Kidney epithelial cell (primary cell): ENCODE results near the gene KCTD16. TPM values are rescaled to one million over a fixed set of nuclear protein-coding genes. Genes with fewer than 3 reads are reported as not detected.

Experiments
- DNase-seq: peaks from one replicate; pipeline ENCODE4 v3.0.0-alpha.2; 2010; ENCODE audit warnings: low read depth
- H3K27me3 ChIP-seq: 2 replicates; pipeline ENCODE4 v1.6.0; 2011; ENCODE audit warnings: low read length; ENCODE audit not compliant: control insufficient read depth, insufficient read depth
- H3K36me3 ChIP-seq: 2 replicates; pipeline ENCODE4 v1.5.1; 2011; ENCODE audit warnings: low read length; ENCODE audit not compliant: control insufficient read depth, insufficient read depth
- H3K4me3 ChIP-seq: 2 replicates; pipeline ENCODE4 v1.5.1; 2011; ENCODE audit warnings: low read depth, mild to moderate bottlenecking, control low read depth, low read length
- CTCF ChIP-seq: IDR thresholded peaks from 2 replicates; pipeline ENCODE4 v1.5.1; 2011; ENCODE audit warnings: mild to moderate bottlenecking, moderate library complexity, low read length, control low read depth, inconsistent platforms; ENCODE audit not compliant: insufficient read depth, poor library complexity, severe bottlenecking
- total RNA-seq: library from RNA; depleted of rRNA; stranded (reverse); fragments of >200 nt; gene quantifications from 2 replicates; pipeline ENCODE4 v1.2.3, GENCODE V29; 2015

KCTD16 gene
- total RNA-seq, 1 donor from 2014 or later = 1.4 TPM

DNA sequence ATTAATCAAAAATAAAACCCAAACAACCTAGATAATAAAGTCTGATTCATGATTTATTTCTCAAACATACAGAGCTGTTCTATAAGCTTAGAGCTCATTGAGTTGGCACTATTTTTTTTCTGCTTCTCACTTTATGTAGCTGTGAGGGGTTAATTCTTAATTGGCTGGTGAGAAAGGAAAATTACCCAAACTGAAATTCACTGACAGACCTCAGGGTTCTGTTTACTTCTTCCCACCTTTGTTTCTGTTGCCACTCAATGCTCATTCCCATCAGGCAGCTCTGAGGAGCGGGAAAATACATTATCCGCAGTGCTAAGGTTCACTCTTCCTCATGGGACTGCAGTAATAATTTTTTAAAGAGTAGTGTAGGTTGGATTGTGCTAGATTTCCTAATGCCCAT, 139.9 kb downstream of the KCTD16 start:
- Histone ChIP-seq H3K36me3 (no peaks in the 10 kb centered on the region), H3K27me3 (no peaks in the 10 kb centered on the region), H3K4me3 (no peak overlapping the region)
- TF ChIP-seq CTCF = no peak
- DNase-seq = no peak

DNA sequence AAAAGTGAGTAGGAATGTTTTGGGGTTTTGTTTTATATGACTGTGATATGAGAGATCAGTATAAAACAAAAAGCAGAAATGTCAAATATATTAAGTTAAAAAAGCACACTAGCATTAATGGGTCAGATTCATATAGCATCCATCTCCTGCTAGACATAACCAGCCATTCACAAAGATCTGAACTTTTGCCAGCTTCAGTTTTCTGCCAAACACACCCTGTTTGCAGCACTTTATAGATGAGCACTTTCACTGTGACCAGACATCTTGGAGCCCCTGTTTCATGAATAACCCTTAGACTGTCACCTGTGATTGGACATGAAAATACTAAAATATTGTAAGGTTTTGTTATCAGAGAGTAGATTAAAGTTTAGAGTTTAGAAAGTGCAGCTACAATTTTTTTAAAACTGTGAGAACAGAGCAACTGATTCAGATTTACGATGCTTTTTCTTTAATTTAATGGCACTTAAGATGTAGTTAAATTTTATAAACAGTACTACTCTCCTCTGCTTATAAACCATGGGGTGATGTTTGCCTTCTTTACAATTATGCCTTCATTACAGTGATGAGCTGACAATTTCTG, 142.6 kb downstream of the KCTD16 start:
- Histone ChIP-seq H3K27me3 (no peaks in the 10 kb centered on the region), H3K4me3 (no peak overlapping the region), H3K36me3 (no peaks in the 10 kb centered on the region)
- no peak for TF ChIP-seq CTCF
- no peak for DNase-seq

- Histone ChIP-seq H3K36me3 (no peaks in the 10 kb centered on the region), H3K4me3 (no peak overlapping the region), H3K27me3 (no peaks in the 10 kb centered on the region)
- no peak for TF ChIP-seq CTCF
- no peak for DNase-seq
Measured at GRCh38 chr5:144315026-144315425, 144.4 kb downstream of the KCTD16 start.

- no peak overlapping the region for H3K4me3 ChIP-seq
- no peaks in the 10 kb centered on the region for H3K36me3 ChIP-seq
- no peak for TF ChIP-seq CTCF
- H3K27me3 ChIP-seq = no peaks in the 10 kb centered on the region
- no peak for DNase-seq
Measured at GRCh38 chr5:144315994-144316634, 145.4 kb downstream of the KCTD16 start.

GRCh38 chr5:144318011-144318410, 147.3 kb downstream of the KCTD16 start:
- no peak overlapping the region for H3K4me3 ChIP-seq
- no peak for TF ChIP-seq CTCF

DNA sequence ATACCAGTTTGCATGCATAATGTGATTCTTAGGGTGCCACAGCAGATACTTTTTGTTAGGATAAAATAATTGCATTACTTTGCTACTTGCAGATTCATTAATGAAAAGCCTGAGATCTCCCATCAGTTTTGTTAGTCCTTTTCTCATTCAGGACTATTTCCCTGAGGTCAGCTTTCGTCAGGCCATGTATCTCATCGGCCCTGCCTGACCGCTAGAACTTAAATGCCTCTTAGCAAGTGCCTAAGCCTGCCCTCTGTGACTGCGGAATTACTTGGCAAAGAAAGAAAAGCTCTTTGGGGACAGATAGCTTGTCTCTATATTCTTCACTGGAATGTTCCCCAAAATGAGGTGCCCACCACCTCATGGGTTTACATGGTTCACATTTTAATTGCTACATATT, 147.8 kb downstream of the KCTD16 start:
- DNase-seq = no peak
- no peak overlapping the region for H3K4me3 ChIP-seq
- no peaks in the 10 kb centered on the region for H3K36me3 ChIP-seq
- H3K27me3 ChIP-seq = no peaks in the 10 kb centered on the region
- TF ChIP-seq CTCF = no peak

More at GRCh38 chr5:144318011-144318410, 147.3 kb downstream of the KCTD16 start:
- Histone ChIP-seq H3K36me3 (no peaks in the 10 kb centered on the region), H3K27me3 (no peaks in the 10 kb centered on the region)
- no peak for DNase-seq
